Frontal cortex (tissue), 4 donors: ENCODE results near the gene DNM1. TPM values are rescaled to one million over a fixed set of nuclear protein-coding genes. Genes with fewer than 3 reads are reported as not detected.
"Not testable (repeated sequence)": the region's sequence is repeated elsewhere in the genome, so short reads cannot be mapped to it uniquely, and the experiment has no call there.

Experiments used
- DNase-seq, 2 donors: peaks; one replicate each; pipeline ENCODE4 v3.0.0; 2012; ENCODE audit warnings: low spot score in 2 of 2
- FAIRE-seq: peaks from 2 replicates; lab custom pipeline; 2012; peaks lifted over from hg19 to GRCh38; lab: Jason Lieb, UNC
- total RNA-seq: library from RNA; depleted of rRNA; stranded (reverse); fragments of >200 nt; gene quantifications from one replicate; pipeline ENCODE4 v1.2.3, GENCODE V29; 2014
- donor health status: control.
- donor health status: control.
- donor health status: control.

DNM1 gene
- total RNA-seq, 1 donor from 2014 or later, result 73.8 TPM

GRCh38 chr9:128219831-128220230 lies 16.7 kb downstream of the DNM1 start:
- FAIRE-seq, result no peak

GRCh38 chr9:128222026-128222425 lies 18.8 kb downstream of the DNM1 start:
- no peak for FAIRE-seq
- DNase-seq, result no peak

More at GRCh38 chr9:128219831-128220230, 16.7 kb downstream of the DNM1 start:
- no peak for DNase-seq

- FAIRE-seq (no peak), DNase-seq (no peak)
Measured at GRCh38 chr9:128222880-128223670, 19.9 kb downstream of the DNM1 start.

- FAIRE-seq, result no peak
Measured at GRCh38 chr9:128224877-128225276, 21.7 kb downstream of the DNM1 start.

GRCh38 chr9:128225770-128226411 lies 22.7 kb downstream of the DNM1 start:
- no peak for DNase-seq
- no peak for FAIRE-seq

More at GRCh38 chr9:128224877-128225276, 21.7 kb downstream of the DNM1 start:
- DNase-seq, result no peak

GRCh38 chr9:128226412-128226801 lies 23.2 kb downstream of the DNM1 start:
- no peak for FAIRE-seq
- DNase-seq, result no peak

- not testable (repeated sequence) for FAIRE-seq, DNase-seq
Measured at GRCh38 chr9:128230897-128231296, 27.7 kb downstream of the DNM1 start.

- FAIRE-seq (no peak), DNase-seq (no peak)
Measured at GRCh38 chr9:128231638-128232527, 28.7 kb downstream of the DNM1 start.

- FAIRE-seq, result no peak
- no peak for DNase-seq
Measured at GRCh38 chr9:128232528-128233428, 29.6 kb downstream of the DNM1 start.

GRCh38 chr9:128233817-128234406 lies 30.7 kb downstream of the DNM1 start:
- FAIRE-seq, result no peak
- no peak for DNase-seq

- FAIRE-seq (no peak), DNase-seq (no peak)
Measured at GRCh38 chr9:128242124-128242523, 38.9 kb downstream of the DNM1 start.

- no peak for DNase-seq
- FAIRE-seq, result no peak
Measured at GRCh38 chr9:128242828-128243214, 39.6 kb downstream of the DNM1 start.

- DNase-seq, result no peak
- no peak for FAIRE-seq
Measured at GRCh38 chr9:128243215-128244018, 40.2 kb downstream of the DNM1 start.

GRCh38 chr9:128244091-128244836 lies 41.1 kb downstream of the DNM1 start:
- FAIRE-seq (no peak), DNase-seq (no peak)

GRCh38 chr9:128244837-128245231 lies 41.7 kb downstream of the DNM1 start:
- no peak for DNase-seq

GRCh38 chr9:128245421-128246151 lies 42.4 kb downstream of the DNM1 start:
- FAIRE-seq, result no peak
- DNase-seq, result no peak

More at GRCh38 chr9:128244837-128245231, 41.7 kb downstream of the DNM1 start:
- FAIRE-seq, result no peak

- FAIRE-seq (no peak), DNase-seq (no peak)
Measured at GRCh38 chr9:128246471-128246870, 43.3 kb downstream of the DNM1 start.
